HG02678 (cell line): ENCODE data around the gene BLACAT1.

Source experiments
- ATAC-seq: cut with Tn5 transposase; IDR thresholded peaks from one replicate; pipeline ENCODE4 v1.9.1; 2021; ENCODE audit warnings: mild to moderate bottlenecking, moderate library complexity; ENCODE audit not compliant: unreplicated experiment

Gene BLACAT1

DNA sequence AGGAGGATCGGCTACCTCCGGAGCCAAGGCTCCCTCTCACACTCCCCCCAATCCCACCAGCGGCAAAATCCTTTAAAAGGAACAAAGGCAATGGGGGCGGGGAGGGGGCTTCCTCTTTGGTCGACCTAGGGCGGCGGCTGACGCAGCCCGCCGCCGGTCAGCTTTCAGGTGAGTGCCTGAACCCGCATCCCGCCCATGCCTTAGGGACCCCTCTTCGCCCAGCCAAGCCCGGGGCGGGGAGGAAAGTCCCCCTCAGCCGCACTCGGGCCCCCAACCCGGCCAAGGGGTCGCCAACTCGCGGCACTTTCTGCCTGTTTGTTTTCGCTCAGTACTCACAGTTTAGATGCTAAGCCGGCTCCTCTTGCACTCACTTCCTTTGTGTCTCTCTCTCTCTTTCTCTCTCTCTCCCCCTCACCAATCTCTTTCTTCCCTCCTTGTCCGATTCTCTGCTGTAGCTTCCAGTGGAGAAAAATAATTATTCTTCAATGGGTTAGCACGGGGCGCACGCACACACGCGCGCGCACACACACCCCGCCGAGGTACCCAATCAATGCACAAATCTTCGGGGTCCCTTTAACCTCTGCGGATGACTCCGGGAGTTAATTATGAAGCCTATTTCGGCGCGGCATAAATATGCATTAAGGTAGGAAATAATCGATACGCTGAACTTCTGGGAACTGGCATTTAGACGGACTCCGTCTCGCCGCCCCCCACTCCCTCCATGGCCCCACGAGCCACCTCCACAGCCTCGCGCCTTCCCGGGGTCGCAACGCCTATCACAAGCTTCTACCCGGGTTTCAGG is at the start of gene BLACAT1:
Gene BLACAT1 (minus strand): TSS at position 465 of the 802 bp plus-strand sequence.
- no peak for ATAC-seq

DNA sequence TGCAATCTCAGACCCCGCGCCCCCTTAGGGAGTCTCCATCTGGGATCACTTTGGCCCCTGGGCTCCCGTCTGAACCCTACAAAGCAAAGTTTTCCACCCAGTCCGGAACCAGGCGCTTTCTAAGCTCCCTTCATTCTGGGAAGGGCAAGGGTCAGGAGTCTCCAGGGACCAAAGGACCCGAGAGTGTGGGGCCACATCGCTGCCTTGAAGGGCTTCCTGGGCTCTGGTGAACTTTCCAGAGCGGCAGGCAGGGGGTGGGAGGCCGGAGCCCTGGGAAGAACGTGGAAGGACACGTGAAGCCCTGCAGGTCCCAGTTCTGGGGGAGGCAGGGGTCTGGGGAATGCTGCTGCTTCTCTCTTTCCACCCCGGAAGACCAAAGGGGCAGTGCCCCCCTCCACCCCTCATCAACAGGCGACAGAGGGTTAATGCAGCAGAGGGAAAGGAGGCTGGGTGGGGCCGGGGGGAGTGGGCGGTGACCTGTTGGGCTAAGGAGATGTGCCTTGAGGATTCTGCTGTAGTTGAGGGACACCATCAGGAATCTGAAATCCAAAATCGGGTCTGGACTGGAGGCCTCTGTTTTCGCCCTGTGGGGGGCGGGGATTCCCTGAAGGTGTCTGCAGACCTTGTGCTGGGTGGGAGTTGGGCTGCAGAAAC is 49.4 kb upstream of the BLACAT1 start:
- no peak for ATAC-seq

DNA sequence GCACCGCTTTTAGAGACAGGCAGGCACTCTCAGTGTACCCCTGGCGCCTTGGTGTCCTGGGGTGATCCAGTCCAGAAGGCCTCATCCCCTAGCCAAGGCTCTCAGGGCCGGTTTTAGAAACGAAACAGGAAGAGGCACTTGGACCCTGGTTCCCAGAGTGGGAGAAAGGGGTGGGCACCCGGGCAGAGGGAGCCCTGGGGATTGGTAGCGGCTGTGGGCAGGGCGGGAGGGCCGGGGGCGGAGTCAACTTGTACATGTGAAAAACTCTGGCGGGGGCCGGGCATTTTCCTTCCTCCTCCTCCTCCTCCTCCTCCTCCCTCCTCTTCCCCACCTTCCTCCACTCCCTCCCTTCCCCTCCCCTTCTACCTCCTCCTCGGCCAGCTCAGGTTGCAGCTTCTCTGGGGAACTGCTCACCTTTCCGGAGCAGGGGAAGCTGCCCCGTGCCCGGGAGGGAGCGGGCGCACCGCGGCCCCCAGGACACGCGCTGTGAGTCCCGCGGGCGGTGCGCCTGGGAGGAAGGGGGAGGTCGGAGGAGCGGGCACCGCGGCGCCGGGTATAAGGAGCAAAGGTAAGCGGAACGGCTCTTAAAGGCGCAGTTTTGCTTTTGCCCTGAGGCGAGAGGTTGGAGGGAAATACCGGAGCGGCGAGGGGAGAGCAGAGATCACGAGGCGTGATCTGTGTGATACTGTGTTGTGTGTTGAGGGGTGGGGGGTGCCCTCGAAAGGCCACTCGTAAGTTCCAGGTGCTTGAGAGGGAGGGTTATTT is 48.6 kb upstream of the BLACAT1 start, which contains the start of gene CDK18:
Gene CDK18 (plus strand): TSS at position 359 of the 765 bp plus-strand sequence. CDS start 18,499 bp downstream, outside the sequence.
- no peak for ATAC-seq

DNA sequence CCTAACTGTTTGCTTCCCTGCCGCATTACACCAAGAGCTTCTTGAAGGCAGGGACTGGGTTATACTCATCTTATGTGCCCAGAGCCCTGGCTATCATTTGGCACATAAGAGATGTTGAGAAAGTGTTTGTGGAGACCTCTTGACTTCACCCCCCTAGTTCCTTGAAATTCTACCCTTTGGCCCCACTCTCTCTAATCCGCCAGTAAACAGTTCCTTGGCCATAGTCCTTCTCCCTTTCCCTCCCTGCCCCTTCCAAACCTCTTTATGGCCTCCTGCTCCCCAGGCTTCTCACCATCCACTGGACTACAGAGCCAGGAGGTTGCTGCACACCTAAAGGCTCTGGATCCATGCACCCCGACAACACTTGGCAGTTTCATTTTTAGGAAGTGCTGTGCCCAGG is 47.1 kb upstream of the BLACAT1 start:
- no peak for ATAC-seq

DNA sequence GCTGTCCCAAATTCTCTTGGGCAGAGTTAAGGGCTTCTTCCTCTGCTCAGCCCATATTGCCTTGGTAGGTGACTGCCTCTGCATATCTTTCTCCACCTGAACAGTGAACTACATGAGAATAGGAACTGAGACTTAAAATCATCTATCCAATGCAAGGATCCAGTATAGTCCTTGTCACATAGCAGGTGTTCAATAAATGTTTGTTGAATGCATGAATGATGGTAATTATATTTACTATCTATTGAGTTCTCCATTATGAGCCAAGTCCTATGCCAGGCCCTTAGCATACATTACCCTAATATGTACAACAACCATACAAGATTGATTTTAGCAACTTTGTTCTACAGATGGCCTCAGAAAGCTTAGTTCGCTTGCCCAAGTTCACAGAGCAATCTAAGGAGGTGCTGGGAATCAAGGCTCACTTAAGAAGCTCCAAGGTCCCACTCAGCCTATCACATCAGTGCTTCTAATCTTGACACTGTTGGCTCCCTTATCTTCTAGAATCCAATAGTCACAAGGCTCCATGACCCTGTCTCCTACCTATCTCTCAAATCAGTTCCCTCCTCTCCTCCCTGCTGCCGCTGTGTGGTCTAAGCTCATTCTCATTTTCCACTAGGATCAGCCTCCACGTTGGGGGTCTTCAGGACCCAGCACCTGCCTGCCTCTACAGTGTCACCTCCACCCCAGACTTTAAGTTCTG is 46.4 kb upstream of the BLACAT1 start:
- ATAC-seq = no peak

DNA sequence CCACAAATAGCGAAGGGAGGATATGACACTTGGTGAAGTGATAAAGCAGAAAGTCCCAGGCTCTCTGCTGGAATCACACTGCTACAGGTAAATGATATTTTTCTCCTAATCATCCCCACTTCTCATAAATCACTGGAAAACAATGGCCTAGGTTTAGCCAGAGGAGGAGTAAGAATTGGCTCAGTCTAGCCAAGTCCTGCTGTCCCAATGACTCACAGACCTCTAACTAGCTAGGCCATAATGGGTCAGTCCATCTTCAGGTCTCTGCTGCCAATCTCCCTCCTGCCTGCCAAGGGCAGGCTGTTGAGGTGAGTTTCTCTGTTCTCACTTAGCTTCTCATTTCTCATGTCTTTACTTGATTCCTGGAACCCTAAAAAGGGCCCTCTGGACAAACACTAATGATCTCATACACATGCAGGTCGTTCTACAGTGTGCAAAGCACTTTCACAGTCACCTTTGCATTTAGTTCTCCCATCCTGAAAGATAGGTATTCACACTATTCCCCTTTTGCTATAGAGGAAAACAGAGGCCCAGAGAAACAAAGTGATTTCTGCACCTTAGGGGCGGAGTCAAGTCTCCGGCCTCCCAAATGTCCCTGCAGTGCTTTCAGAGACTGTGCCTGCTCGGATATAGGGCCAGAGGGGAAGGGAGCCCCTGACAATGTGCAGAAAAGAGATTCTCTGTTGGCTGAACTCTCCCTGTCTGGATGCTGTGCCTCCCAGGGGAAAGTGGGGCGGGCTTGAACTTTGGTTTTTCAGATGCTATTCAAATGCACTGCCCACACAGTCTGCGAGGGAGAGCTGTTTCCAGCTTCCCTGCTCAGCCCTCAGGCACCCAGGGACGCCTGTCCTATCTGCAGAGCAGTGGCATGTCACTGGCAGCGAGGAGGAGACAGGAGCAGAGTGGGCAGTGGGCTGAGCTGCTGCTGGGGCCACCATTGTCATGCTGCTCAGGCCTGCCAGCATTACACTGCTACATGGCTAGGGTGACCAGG is 44.7 kb upstream of the BLACAT1 start:
- no peak for ATAC-seq

DNA sequence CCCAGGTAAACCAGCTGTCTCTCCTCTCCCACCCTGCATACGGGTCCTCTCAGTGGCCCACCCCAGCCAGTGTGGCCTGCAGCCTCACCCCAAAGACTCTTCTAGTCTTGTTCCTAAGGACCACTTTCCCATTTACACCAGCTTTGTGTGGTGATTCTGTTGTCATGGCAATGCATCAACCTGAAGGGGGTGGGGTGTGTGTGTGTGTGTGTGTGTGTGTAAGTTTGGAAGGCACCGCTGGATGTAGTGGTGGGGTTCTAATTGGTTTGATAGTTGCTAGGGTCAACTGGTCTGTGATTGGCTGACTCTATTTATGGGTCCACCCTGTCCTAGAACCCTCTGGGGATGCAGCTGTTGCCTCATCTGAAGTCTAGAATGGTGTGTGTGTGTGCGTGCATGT is 43.9 kb upstream of the BLACAT1 start:
- ATAC-seq = no peak

DNA sequence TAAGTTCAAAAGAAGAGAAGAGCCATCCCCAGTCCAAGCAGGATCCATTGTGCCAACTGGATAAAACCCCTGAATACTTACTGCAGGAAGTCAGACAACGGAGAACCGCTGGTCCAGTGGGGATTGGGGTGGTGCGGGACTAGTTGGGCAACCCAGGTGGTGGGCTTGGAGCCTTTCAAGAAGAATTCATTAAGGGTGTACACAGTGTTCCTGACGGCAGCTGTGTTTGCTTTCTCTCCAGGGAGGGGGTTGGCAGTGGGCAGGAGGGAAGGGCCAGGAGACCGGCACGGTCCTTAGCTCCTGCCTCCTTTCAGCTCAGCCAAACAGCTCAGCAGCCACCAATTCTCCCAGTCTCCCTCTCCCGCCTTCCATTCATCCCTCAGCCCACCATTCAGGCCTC is 41.5 kb upstream of the BLACAT1 start:
- ATAC-seq = no peak

DNA sequence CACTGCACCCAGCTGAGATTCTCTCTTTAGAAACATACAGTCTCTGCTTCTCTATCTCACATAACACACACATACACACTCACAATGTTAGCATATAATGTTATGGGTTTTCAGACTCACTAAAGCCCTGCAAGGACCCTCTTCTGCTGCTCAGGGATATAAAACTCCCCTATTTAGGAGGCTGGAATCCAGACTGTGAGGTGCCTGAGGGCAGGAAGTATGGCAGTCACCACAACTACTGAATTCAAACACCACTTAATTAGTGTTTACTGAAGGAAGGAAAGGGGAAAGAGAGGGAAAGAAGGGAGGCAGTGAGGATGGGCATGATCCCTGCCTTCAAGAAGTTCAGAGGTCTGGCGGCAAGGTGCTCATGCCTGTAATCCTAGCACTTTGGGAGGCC is 40.8 kb upstream of the BLACAT1 start:
- ATAC-seq = no peak

DNA sequence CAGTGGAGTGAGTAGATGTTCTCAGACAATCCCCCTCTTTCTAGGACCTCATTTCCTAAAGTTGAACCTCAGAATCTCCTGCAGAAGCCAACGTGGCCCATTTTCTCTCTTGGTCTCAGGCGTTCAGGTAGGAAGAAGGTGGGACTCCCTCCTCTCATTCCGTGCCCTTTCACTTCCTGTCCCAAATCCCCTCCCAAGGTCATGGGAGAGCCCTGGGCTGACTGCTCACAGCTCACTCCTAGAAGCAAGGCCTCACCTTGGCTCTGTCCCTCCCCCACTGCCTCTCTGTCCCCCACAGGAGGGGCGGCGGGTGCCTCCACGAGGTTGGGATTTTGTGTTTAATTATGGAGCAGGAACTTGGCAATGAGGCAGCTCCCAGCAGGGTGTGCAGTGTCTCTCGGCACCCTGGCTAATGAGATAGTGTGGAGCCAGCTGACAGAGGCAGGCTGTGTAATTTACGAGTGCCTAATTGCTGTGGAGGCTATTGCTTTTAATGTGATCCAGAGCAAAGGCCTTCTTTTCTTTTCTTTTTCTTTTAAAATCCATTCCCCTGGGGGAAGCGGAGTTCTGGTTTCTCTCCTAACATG is 39.5 kb upstream of the BLACAT1 start:
- ATAC-seq = no peak

DNA sequence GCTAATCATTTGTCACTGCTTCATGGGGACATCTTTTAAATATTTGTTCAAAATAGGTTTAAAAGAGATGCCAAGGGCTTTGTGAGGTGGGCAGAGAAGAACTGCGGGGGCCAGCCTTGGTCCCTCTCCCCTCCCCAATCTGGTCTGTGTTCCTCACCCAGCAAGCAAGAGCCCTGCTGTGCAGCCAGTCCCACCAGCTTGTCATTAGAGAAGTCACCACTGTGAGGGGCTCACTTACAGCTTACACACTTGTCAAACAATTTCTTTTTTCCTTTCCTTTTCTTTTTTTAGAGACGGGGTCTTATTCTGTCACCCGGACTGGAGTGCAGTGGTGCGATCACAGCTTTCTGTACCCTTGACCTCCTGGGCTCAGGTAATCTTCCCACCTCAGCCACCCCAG is 38.3 kb upstream of the BLACAT1 start:
- ATAC-seq = no peak

DNA sequence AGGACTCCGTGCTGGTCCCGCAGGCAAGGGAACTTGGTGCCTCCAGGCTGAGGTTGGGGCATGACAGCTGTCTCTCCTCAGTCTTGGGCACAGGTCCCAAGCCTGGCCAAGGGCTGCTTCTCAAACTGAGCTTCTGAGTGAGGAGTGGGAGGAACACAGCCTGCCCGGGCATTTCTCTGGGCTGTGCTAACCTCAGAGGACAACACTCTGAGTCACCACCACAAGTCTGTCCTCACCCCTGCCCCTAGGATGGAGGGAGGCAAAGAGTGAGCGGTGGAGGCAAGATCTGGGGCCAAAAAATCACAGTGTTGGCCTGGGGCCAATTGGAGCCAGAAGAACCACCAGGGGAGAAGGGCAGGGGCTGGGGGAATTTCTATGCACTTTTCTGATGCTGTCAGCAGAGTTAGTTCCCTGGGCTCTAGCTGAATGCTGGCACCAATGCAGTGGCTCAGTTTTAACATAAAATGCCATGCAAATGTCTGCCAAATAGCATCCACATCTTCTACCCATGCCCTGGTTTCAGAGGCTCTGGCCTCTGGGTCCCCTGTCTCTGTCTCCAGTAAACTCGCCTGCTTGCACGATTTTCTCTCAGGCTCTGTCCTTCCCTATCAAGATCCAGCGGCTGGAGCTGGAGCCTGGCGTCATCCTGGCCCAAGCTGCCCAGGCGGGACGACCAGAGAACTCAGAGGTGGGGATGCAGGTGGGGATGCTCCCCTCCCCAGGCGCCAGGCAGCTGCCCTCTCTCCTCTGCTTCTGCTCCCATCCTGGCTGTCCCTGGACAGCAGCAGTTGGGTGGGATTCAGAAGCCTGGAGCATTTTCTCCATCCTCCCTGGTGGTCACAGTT is 37.6 kb upstream of the BLACAT1 start:
- ATAC-seq = no peak

DNA sequence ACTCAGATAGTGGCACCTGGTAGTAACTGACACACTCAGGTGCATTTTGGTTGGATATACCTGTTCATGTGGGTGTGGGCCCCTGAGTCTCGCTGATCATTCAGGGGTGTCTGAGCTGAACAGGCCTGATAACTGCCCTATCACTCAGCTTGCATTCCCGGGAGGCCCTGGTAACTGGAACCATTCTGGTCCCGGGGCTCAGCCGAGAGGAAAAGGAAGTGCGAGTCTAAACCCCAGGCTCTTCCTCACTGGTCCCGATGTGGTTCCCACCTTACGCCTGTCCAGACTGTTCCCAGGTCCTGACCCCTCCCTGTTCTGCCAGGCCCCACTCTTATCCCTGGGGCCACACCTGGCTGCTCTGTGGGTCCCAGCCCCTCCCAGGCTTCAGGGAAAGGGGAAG is 36.9 kb upstream of the BLACAT1 start:
- no peak for ATAC-seq

DNA sequence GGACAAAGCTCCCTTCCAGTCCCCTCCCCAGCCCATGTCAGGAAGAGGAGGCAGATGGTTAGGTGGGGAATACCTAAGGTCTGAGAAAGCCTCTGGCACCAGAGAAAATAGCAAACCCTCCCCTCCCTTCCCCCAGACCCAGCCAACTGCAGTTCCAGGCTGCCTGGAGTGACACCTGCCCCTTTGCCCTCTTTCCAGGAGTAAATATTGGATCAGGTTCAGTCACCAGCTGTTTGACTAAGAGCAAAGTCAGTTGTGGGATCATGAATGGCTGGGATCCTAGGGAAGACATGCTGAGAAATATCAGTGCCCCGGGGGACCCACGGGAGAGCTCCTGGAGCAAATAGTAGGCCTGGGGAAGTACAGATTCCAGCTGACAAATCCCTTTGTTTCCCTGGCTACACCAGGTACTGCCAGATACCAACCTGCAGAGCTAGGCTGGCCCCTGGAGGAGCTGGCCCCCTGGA is 36.4 kb upstream of the BLACAT1 start:
- ATAC-seq = no peak

DNA sequence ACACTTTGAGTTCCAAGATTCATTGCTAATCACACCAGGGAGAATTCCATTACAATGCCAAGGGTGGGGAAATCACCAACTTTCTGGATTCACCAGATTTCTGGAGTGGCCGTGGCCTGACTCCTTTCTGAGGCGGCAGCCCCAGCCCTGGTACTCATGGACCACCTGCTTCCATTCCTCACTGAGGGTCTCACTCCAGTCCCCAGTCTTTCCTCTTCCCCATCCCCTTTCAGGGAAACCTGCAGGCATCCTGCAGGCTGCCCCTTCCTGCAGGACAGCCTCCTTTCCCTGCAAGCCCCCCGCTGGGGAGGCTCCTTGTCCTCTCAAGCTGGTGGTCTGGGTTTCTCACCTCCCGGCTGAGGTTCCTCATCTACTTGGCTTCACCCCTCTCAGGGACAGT is 35.9 kb upstream of the BLACAT1 start:
- ATAC-seq = no peak

DNA sequence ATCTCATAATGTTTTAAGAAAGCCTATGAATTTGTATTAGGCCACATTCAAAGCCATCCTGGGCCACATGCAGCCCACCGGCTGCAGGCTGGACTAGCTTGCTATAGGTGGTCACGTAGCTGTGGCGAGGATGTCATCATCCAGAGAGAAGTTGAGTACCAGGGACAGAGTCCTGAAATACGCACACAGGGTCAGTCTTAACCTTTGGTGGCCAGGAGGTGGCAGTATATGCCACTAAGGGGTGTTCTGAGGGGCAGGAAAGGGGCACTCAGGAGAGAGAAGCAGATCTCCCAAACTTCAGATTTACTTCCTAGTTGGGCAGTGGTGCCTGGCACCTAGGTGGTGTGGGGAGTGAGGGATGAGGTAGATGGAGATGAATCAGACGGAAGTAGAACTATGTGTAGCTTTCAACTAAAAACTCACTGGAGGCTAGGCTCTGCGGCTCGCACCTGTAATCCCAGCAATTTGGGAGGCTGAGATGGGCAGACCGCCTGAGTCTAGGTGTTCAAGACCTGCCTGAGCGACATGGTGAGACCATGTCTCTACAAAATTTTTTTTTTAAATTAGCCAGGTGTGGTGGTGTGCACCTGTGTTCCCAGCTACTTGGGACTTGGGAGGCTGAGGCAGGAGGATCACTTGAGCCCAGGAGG is 32.4 kb upstream of the BLACAT1 start:
- no peak for ATAC-seq

DNA sequence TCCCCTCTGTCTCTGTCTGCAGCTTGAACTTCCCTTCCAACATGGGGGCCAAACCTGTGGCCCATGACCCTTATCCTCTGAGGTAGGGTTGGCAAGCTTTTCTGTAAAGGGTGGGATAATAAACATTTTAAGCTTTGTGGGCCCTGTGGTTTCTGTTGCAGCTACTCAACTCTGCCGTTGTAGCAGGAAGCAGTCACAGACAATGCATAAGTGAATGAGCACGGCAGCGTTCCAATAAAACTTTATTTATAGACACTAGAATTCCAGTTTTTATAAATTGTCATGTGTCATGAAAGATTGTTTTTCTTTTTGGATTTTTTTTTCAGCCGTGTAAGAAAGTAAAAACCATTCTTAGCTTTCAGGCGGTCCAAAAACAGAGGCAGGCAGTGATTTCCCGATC is 30.4 kb upstream of the BLACAT1 start:
- no peak for ATAC-seq
